Measurements from ENCODE around the gene ATXN1. TPM values are rescaled to one million over a fixed set of nuclear protein-coding genes. Genes with fewer than 3 reads are reported as not detected.

Gene ATXN1
- total and polyA plus RNA-seq, 2 of the 13 experiments (the other 11 are each of a cell fraction or from before 2014, with no cell fraction given), result 20.7 to 39.5 TPM

- ATAC-seq (no peak), FAIRE-seq (no peak), DNase-seq (ENCODE audit: low spot score) (no peak)
- no peak overlapping the region for H2AFZ ChIP-seq (ENCODE audit: low read length)
- no peak overlapping the region for H3K4me2 ChIP-seq (ENCODE audit: low read depth, low read length)
- H3K9ac ChIP-seq (ENCODE audit: insufficient read depth, low read depth, low read length), result no peak overlapping the region
- no peak overlapping the region for H3K27ac ChIP-seq (ENCODE audit: extremely low read length, insufficient read depth, low read length)
- TF ChIP-seq SIN3A (IDR thresholded peaks at IDR 0.05; ENCODE audit: borderline replicate concordance, low read depth, low read length), result no peak
- no peak for TF ChIP-seq ZNF333 (CRISPR knock-in tag; IDR thresholded peaks at IDR 0.05; ENCODE audit: borderline replicate concordance)
- TF ChIP-seq SCMH1 (CRISPR knock-in tag; IDR thresholded peaks at IDR 0.05; ENCODE audit: borderline replicate concordance), result no peak
- TF ChIP-seq KDM5A (IDR thresholded peaks at IDR 0.05; ENCODE audit: borderline replicate concordance, low read length), result no peak
- TF ChIP-seq CCDC6 (CRISPR knock-in tag; IDR thresholded peaks at IDR 0.05), result no peak
- no peak for TF ChIP-seq STAG1 (CRISPR knock-in tag; IDR thresholded peaks at IDR 0.05)
- no peak for TF ChIP-seq TEAD2 (CRISPR knock-in tag; IDR thresholded peaks at IDR 0.05)
- no peak overlapping the region for H3K4me3 ChIP-seq (replicated peaks in 1 of 3; ENCODE audit: insufficient read depth in 1 of 3, low read depth in 2 of 3, low read length in 3 of 3)
- no peaks in the 10 kb centered on the region for H4K20me1 ChIP-seq (ENCODE audit: insufficient read depth, low read length)
- POLR2A ChIA-PET, result no interaction called here
- H3K27me3 ChIP-seq (ENCODE audit: control insufficient read depth in 1 of 2, insufficient read depth in 2 of 2, low read length in 2 of 2), result no peaks in the 10 kb centered on the region
- 96% methylated on average over 1 of the region's 1 CpG for WGBS (ENCODE audit: low lambda C conversion rate)
- intact Hi-C loops (cut with micrococcal nuclease; ENCODE audit: unreplicated experiment), result no loop called here
- BruUV-seq (replicated peaks), result no TSS peak
- H3K4me1 ChIP-seq (ENCODE audit: insufficient read depth, low read length), result 0 out of 2 replicates have a peak, but pooled peaks cover 5% of the 10 kb centered on the region
- H3K9me3 ChIP-seq (ENCODE audit: low read length), result no peaks in the 10 kb centered on the region
- in situ Hi-C loops (cut with HindIII; ENCODE audit: extremely low pct_ligation_motif_present, low pct_unique_long_range_greater_than_20kb), result no loop called here
- peaks cover 0 to 2% of the 10 kb centered on the region in 2 experiments; a peak in 3 of 5 replicates for H3K36me3 ChIP-seq (replicated peaks in 1 of 2; ENCODE audit: control insufficient read depth in 1 of 2, insufficient read depth in 2 of 2, low read length in 2 of 2)
- CTCF ChIA-PET (ENCODE audit: low intra/inter-chr PET ratio, low total read pairs), result no interaction called here
- H3K79me2 ChIP-seq (ENCODE audit: insufficient read depth, low read length), result no peaks in the 10 kb centered on the region
Measured at GRCh38 chr6:16570221-16570553, 191.1 kb downstream of the ATXN1 start.

- no peak overlapping the region for H3K27ac ChIP-seq (ENCODE audit: extremely low read length, insufficient read depth, low read length)
- no peaks in the 10 kb centered on the region for H3K27me3 ChIP-seq (ENCODE audit: control insufficient read depth in 1 of 2, insufficient read depth in 2 of 2, low read length in 2 of 2)
- H3K9me3 ChIP-seq (ENCODE audit: low read length), result no peaks in the 10 kb centered on the region
- no peak for FAIRE-seq
- H4K20me1 ChIP-seq (ENCODE audit: insufficient read depth, low read length), result no peaks in the 10 kb centered on the region
- H3K36me3 ChIP-seq (replicated peaks in 1 of 2; ENCODE audit: control insufficient read depth in 1 of 2, insufficient read depth in 2 of 2, low read length in 2 of 2), result peaks cover 2% of the 10 kb centered on the region in 2 experiments
- no TSS peak for BruUV-seq (replicated peaks)
- no peak overlapping the region for H3K4me2 ChIP-seq (ENCODE audit: low read depth, low read length)
- DNase-seq (ENCODE audit: low spot score), result no peak
- H3K9ac ChIP-seq (ENCODE audit: insufficient read depth, low read depth, low read length), result no peak overlapping the region
- intact Hi-C loops (cut with micrococcal nuclease; ENCODE audit: unreplicated experiment), result no loop called here
- H2AFZ ChIP-seq (ENCODE audit: low read length), result no peak overlapping the region
- CTCF ChIA-PET (ENCODE audit: low intra/inter-chr PET ratio, low total read pairs), result no interaction called here
- in situ Hi-C loops (cut with HindIII; ENCODE audit: extremely low pct_ligation_motif_present, low pct_unique_long_range_greater_than_20kb), result no loop called here
- no peak for ATAC-seq
- 74% methylated on average over 5 of the region's 5 CpGs for WGBS (ENCODE audit: low lambda C conversion rate)
- H3K79me2 ChIP-seq (ENCODE audit: insufficient read depth, low read length), result no peaks in the 10 kb centered on the region
- H3K4me3 ChIP-seq (replicated peaks in 1 of 3; ENCODE audit: insufficient read depth in 1 of 3, low read depth in 2 of 3, low read length in 3 of 3), result no peak overlapping the region
- H3K4me1 ChIP-seq (ENCODE audit: insufficient read depth, low read length), result peaks cover 20% of the 10 kb centered on the region
- POLR2A ChIA-PET, result no interaction called here
- TF ChIP-seq MTA1 (CRISPR knock-in tag; IDR thresholded peaks at IDR 0.05; ENCODE audit: borderline replicate concordance), result no peak
- no peak for TF ChIP-seq ZNF674 (CRISPR knock-in tag; IDR thresholded peaks at IDR 0.05; ENCODE audit: low read depth)
- TF ChIP-seq ZNF652 (CRISPR knock-in tag; IDR thresholded peaks at IDR 0.05; ENCODE audit: borderline replicate concordance, low read depth), result no peak
- no peak for TF ChIP-seq ZNF777 (CRISPR knock-in tag; IDR thresholded peaks at IDR 0.05)
- no peak for TF ChIP-seq NPAS2 (CRISPR knock-in tag; IDR thresholded peaks at IDR 0.05; ENCODE audit: borderline replicate concordance)
- TF ChIP-seq ZNF766 (CRISPR knock-in tag; IDR thresholded peaks at IDR 0.05; ENCODE audit: borderline replicate concordance), result no peak
- no peak for TF ChIP-seq ZNF510 (CRISPR knock-in tag; IDR thresholded peaks at IDR 0.05; ENCODE audit: low read depth)
- TF ChIP-seq CREB1 (IDR thresholded peaks at IDR 0.05), result no peak
- TF ChIP-seq CREB1 (CRISPR knock-in tag; IDR thresholded peaks at IDR 0.05), result no peak
- TF ChIP-seq TERF1 (CRISPR knock-in tag; IDR thresholded peaks at IDR 0.05), result no peak
- no peak for TF ChIP-seq SNAI1 (CRISPR knock-in tag; IDR thresholded peaks at IDR 0.05; ENCODE audit: borderline replicate concordance)
- no peak for TF ChIP-seq SP5 (CRISPR knock-in tag; IDR thresholded peaks at IDR 0.05; ENCODE audit: borderline replicate concordance, low read depth)
Measured at GRCh38 chr6:16568128-16568527, 193.1 kb downstream of the ATXN1 start.
